Suppressor macrophage (primary cell): Measurements from ENCODE around the gene IGSF21.
A peak's percentile ranks its signal among the peaks of the same experiment; 100 is the strongest.

Experiments
- DNase-seq, 4 experiments: peaks; one replicate each; pipeline ENCODE4 v3.0.0-alpha.2; 2020 to 2022

The IGSF21 gene

GRCh38 chr1:18373151-18373550 lies 265.6 kb downstream of the IGSF21 start:
- no peak for DNase-seq

GRCh38 chr1:18373882-18374493 lies 266.4 kb downstream of the IGSF21 start:
- DNase-seq, result peak in 2 of 4 experiments; percentile 5 to 12

- no peak for DNase-seq
Observed at GRCh38 chr1:18376661-18377060, 269.1 kb downstream of the IGSF21 start.

GRCh38 chr1:18380288-18380687 lies 272.7 kb downstream of the IGSF21 start:
- no peak for DNase-seq

- DNase-seq, result no peak
Observed at GRCh38 chr1:18384059-18384458, 276.5 kb downstream of the IGSF21 start.

- no peak for DNase-seq
Observed at GRCh38 chr1:18384471-18384870, 276.9 kb downstream of the IGSF21 start.

- peak; percentile 2 to 25 (median 6) for DNase-seq
Observed at GRCh38 chr1:18385239-18385790, 277.7 kb downstream of the IGSF21 start.

GRCh38 chr1:18386591-18386990 lies 279.0 kb downstream of the IGSF21 start:
- no peak for DNase-seq

- no peak for DNase-seq
Observed at GRCh38 chr1:18387307-18387706, 279.7 kb downstream of the IGSF21 start.

- no peak for DNase-seq
Observed at GRCh38 chr1:18390953-18391352, 283.4 kb downstream of the IGSF21 start.

- no peak for DNase-seq
Observed at GRCh38 chr1:18394563-18395156, 287.1 kb downstream of the IGSF21 start.

GRCh38 chr1:18396247-18396980 lies 288.8 kb downstream of the IGSF21 start:
- DNase-seq, result no peak

- no peak for DNase-seq
Observed at GRCh38 chr1:18397641-18398040, 290.0 kb downstream of the IGSF21 start.

GRCh38 chr1:18398791-18399530 lies 291.4 kb downstream of the IGSF21 start:
- no peak for DNase-seq

- no peak for DNase-seq
Observed at GRCh38 chr1:18400347-18401102, 292.9 kb downstream of the IGSF21 start.

GRCh38 chr1:18401921-18402320 lies 294.3 kb downstream of the IGSF21 start:
- no peak for DNase-seq

GRCh38 chr1:18404460-18404859 lies 296.9 kb downstream of the IGSF21 start:
- DNase-seq, result no peak

- no peak for DNase-seq
Observed at GRCh38 chr1:18407166-18408045, 299.8 kb downstream of the IGSF21 start.

- DNase-seq, result no peak
Observed at GRCh38 chr1:18408656-18409370, 301.2 kb downstream of the IGSF21 start.

GRCh38 chr1:18409609-18410237 lies 302.1 kb downstream of the IGSF21 start:
- DNase-seq, result no peak
